Neural cell (in vitro differentiated cells): ENCODE results near the gene SLIT3. TPM values are rescaled to one million over a fixed set of nuclear protein-coding genes. Genes with fewer than 3 reads are reported as not detected.

Source experiments
- H2AFZ ChIP-seq: fragments of 200-600, 300-800 bp; sonication (generic), shearing (Covaris generic); 2 replicates; pipeline ENCODE4 v1.6.0; 2014; ENCODE audit warnings: low read depth, mild to moderate bottlenecking, antibody characterized with exemption, low read length, moderate library complexity
- H3F3A ChIP-seq: fragments of 200-600 bp; shearing (Covaris generic); 2 replicates; pipeline ENCODE4 v1.6.1; 2016; ENCODE audit warnings: mild to moderate bottlenecking, moderate library complexity, mixed read lengths, antibody characterized with exemption, low read length; ENCODE audit not compliant: insufficient read depth, poor library complexity, severe bottlenecking
- H3K27ac ChIP-seq: fragments of 200-600, 300-800 bp; sonication (generic), shearing (Covaris generic); 2 replicates; pipeline ENCODE4 v1.5.1; 2014; ENCODE audit warnings: mild to moderate bottlenecking, low read length, moderate library complexity
- H3K27me3 ChIP-seq: fragments of 300-800, 200-600 bp; sonication (generic), shearing (Covaris generic); 2 replicates; pipeline ENCODE4 v1.6.0; 2014; ENCODE audit warnings: mild to moderate bottlenecking, low read depth, low read length, moderate library complexity; ENCODE audit not compliant: insufficient read depth
- H3K36me3 ChIP-seq: fragments of 300-800, 200-600 bp; sonication (generic), shearing (Covaris generic); 2 replicates; pipeline ENCODE4 v1.5.1; 2014; ENCODE audit warnings: mild to moderate bottlenecking, antibody characterized with exemption, low read length, moderate library complexity; ENCODE audit not compliant: insufficient read depth
- H3K4me2 ChIP-seq: fragments of 300-800, 200-600 bp; sonication (generic), shearing (Covaris generic); 2 replicates; pipeline ENCODE4 v1.6.0; 2014; ENCODE audit warnings: mild to moderate bottlenecking, low read length
- H3K4me3 ChIP-seq: fragments of 300-800, 200-600 bp; sonication (generic), shearing (Covaris generic); 2 replicates; pipeline ENCODE4 v1.5.1; 2014; ENCODE audit warnings: mild to moderate bottlenecking, low read length, moderate library complexity
- H3K79me2 ChIP-seq: fragments of 200-600 bp; shearing (Covaris generic); replicated peaks from 2 replicates; pipeline ENCODE4 v1.6.0; 2014; ENCODE audit warnings: mild to moderate bottlenecking, low read length, moderate library complexity; ENCODE audit not compliant: insufficient read depth
- H3K9ac ChIP-seq: fragments of 300-800, 200-600 bp; sonication (generic), shearing (Covaris generic); 2 replicates; pipeline ENCODE4 v1.6.1; 2016; ENCODE audit warnings: mild to moderate bottlenecking, low read length, mixed read lengths
- H3K9me2 ChIP-seq: fragments of 200-600 bp; shearing (Covaris generic); 2 replicates; pipeline ENCODE4 v1.6.1; 2016; ENCODE audit warnings: mild to moderate bottlenecking, low read length, mixed read lengths; ENCODE audit not compliant: insufficient read depth
- H3K9me3 ChIP-seq: fragments of 200-600, 300-800 bp; sonication (generic), shearing (Covaris generic); 2 replicates; pipeline ENCODE4 v1.6.1; 2016; ENCODE audit warnings: mild to moderate bottlenecking, mixed run types, low read length, moderate library complexity, mixed read lengths
- H4K20me1 ChIP-seq: fragments of 200-600 bp; shearing (Covaris generic); 2 replicates; pipeline ENCODE4 v1.6.1; 2016; ENCODE audit warnings: mild to moderate bottlenecking, mixed run types; ENCODE audit not compliant: insufficient read depth
- CTCF ChIP-seq: fragments of 450-650 bp; IDR thresholded peaks from 2 replicates; pipeline ENCODE4 v1.5.1; 2014; ENCODE audit warnings: antibody characterized with exemption, mild to moderate bottlenecking, moderate library complexity; ENCODE audit not compliant: poor library complexity, severe bottlenecking
- EP300 ChIP-seq: fragments of 450-650 bp; conservative IDR thresholded peaks from 2 replicates; pipeline ENCODE4 v1.6.1; 2014; ENCODE audit warnings: antibody characterized with exemption, mild to moderate bottlenecking, moderate library complexity; ENCODE audit not compliant: poor library complexity, severe bottlenecking
- EZH2 ChIP-seq: fragments of 200-600, 300-800 bp; shearing (Covaris generic), sonication (generic); IDR thresholded peaks from 2 replicates; pipeline ENCODE4 v1.6.1; 2014; ENCODE audit warnings: antibody characterized with exemption, low read length, borderline replicate concordance, mild to moderate bottlenecking; ENCODE audit not compliant: insufficient read depth, poor library complexity, severe bottlenecking
- MXI1 ChIP-seq: fragments of 450-650 bp; conservative IDR thresholded peaks from 2 replicates; pipeline ENCODE4 v1.6.1; 2014; ENCODE audit warnings: antibody characterized with exemption, mild to moderate bottlenecking; ENCODE audit not compliant: poor library complexity, severe bottlenecking
- POLR2AphosphoS5 ChIP-seq: IDR thresholded peaks from 2 replicates; pipeline ENCODE4 v1.6.1; 2012
- RAD21 ChIP-seq: fragments of 450-650 bp; conservative IDR thresholded peaks from 2 replicates; pipeline ENCODE4 v1.6.1; 2014; ENCODE audit warnings: antibody characterized with exemption, mild to moderate bottlenecking, moderate library complexity
- REST ChIP-seq: IDR thresholded peaks from 2 replicates; pipeline ENCODE4 v1.6.1; 2012; ENCODE audit warnings: borderline replicate concordance
- SMC3 ChIP-seq: fragments of 450-650 bp; conservative IDR thresholded peaks from 2 replicates; pipeline ENCODE4 v1.6.1; 2014; ENCODE audit warnings: antibody characterized with exemption, mild to moderate bottlenecking, moderate library complexity; ENCODE audit not compliant: poor library complexity
- TAF1 ChIP-seq: IDR thresholded peaks from 2 replicates; pipeline ENCODE4 v1.6.1; 2012; ENCODE audit warnings: low read depth
- polyA plus RNA-seq: library from polyadenylated mRNA; depleted of rRNA; stranded (reverse); fragments of >200 nt; gene quantifications from 2 replicates; pipeline ENCODE4 v1.2.3, GENCODE V29; 2014

SLIT3 gene
- polyA plus RNA-seq, 1 donor from 2014 or later, result 1.2 TPM

DNA sequence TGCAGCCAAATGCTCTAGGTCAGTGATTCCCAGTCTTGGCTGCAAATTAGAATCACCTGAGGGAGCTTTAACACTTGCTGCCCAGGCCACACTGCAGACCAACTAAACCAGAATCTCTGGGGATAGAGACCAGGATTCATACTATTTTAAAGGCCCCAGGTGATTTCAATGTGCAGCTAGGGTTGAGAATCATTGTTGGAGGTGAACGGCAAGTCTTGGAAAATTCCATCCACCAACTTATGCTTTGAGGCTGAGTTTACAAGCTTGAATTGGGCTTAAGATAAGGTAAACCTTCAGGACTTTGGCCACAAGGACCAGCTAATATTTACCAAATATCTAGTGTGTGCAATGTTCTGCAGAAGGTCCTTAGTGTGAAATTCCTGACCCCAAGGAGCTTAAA, 27.5 kb downstream of the SLIT3 start:
- Histone ChIP-seq H3K9me3 (no peaks in the 10 kb centered on the region), H3K9ac (no peak overlapping the region), H4K20me1 (no peaks in the 10 kb centered on the region), H3K9me2 (no peaks in the 10 kb centered on the region), H3K36me3 (no peaks in the 10 kb centered on the region), H3K27me3 (no peaks in the 10 kb centered on the region), H3K4me2 (no peak overlapping the region), H3K27ac (no peak overlapping the region), H3K4me3 (no peak overlapping the region), H2AFZ (no peak overlapping the region), H3F3A (no peaks in the 10 kb centered on the region), H3K79me2 (no peaks in the 10 kb centered on the region)
- TF ChIP-seq EZH2 (no peak), SMC3 (no peak), RAD21 (no peak), POLR2AphosphoS5 (no peak), EP300 (no peak), MXI1 (no peak), TAF1 (no peak), CTCF (no peak), REST (no peak)

- Histone ChIP-seq H3K9me2 (no peaks in the 10 kb centered on the region), H3K79me2 (no peaks in the 10 kb centered on the region), H3F3A (no peaks in the 10 kb centered on the region), H4K20me1 (no peaks in the 10 kb centered on the region), H3K27me3 (no peaks in the 10 kb centered on the region), H3K27ac (no peak overlapping the region), H3K9ac (no peak overlapping the region), H3K4me2 (no peak overlapping the region), H3K9me3 (no peaks in the 10 kb centered on the region), H2AFZ (no peak overlapping the region), H3K36me3 (no peaks in the 10 kb centered on the region), H3K4me3 (no peak overlapping the region)
- TF ChIP-seq TAF1 (no peak), POLR2AphosphoS5 (no peak), EZH2 (no peak)
These were observed 28.1 kb downstream of the SLIT3 start for GRCh38 chr5:169272731-169273427.
